HEK293 (cell line): ENCODE results near the gene PCID2.

Experiments used
- CTCF ChIA-PET: fragments of 350-600 bp; formaldehyde crosslinking; extraction: SDS; loops from one replicate; lab custom pipeline; 2021; ENCODE audit warnings: antibody characterized with exemption; lab: Yijun Ruan, JAX
- POLR2A ChIA-PET: fragments of 300-600 bp; formaldehyde crosslinking; extraction: SDS; loops from one replicate; lab custom pipeline; 2020; ENCODE audit warnings: antibody characterized with exemption, inconsistent platforms; lab: Yijun Ruan, JAX
- H3K27ac ChIP-seq: fragments of 200-500 bp; sonication (Bioruptor generic); 2 replicates; pipeline ENCODE4 v1.5.1; 2014; ENCODE audit warnings: low read depth, low read length, control low read depth, inconsistent platforms; ENCODE audit errors: extremely low read depth
- H3K36me3 ChIP-seq, 2 experiments: fragments of 200-500 bp in 1 of 2; sonication (Bioruptor generic) in 1 of 2; 1 replicate in 1 of 2; 2 replicates in 1 of 2; pipeline ENCODE4 v1.5.1; 2014 to 2017; ENCODE audit warnings: inconsistent platforms in 2 of 2, low read length in 2 of 2; ENCODE audit not compliant: control insufficient read depth in 2 of 2, insufficient read depth in 1 of 2
- H3K4me1 ChIP-seq: fragments of 200-500 bp; sonication (Bioruptor generic); 2 replicates; pipeline ENCODE4 v1.5.1; 2014; ENCODE audit warnings: mild to moderate bottlenecking, low read length, inconsistent platforms; ENCODE audit not compliant: control insufficient read depth, insufficient read depth
- H3K4me3 ChIP-seq: 2 replicates; pipeline ENCODE4 v1.5.1; 2011; ENCODE audit warnings: low read depth, mild to moderate bottlenecking, control low read depth, low read length, moderate library complexity
- H3K9me3 ChIP-seq: fragments of 200-500 bp; sonication (Bioruptor generic); 2 replicates; pipeline ENCODE4 v1.5.1; 2014; ENCODE audit warnings: low read depth, low read length, inconsistent platforms; ENCODE audit not compliant: control insufficient read depth, insufficient read depth
- AEBP2 ChIP-seq: fragments of 450-650 bp; formaldehyde crosslinking; IDR thresholded peaks from 2 replicates; pipeline ENCODE4 v1.5.1; 2016; ENCODE audit warnings: missing biosample characterization, missing genetic modification characterization, borderline replicate concordance
- BCL6B ChIP-seq: fragments of 450-650 bp; formaldehyde crosslinking; IDR thresholded peaks from 2 replicates; pipeline ENCODE4 v1.5.1; 2017; ENCODE audit warnings: missing biosample characterization, missing genetic modification characterization
- CTCF ChIP-seq: fragments of 450-650 bp; formaldehyde crosslinking; IDR thresholded peaks from 2 replicates; pipeline ENCODE4 v1.5.1; 2016; ENCODE audit warnings: missing biosample characterization, missing genetic modification characterization
- PRDM10 ChIP-seq: fragments of 450-650 bp; formaldehyde crosslinking; IDR thresholded peaks from 2 replicates; pipeline ENCODE4 v1.5.1; 2016; ENCODE audit warnings: missing biosample characterization, missing genetic modification characterization
- ZBTB10 ChIP-seq: fragments of 450-650 bp; formaldehyde crosslinking; IDR thresholded peaks from 2 replicates; pipeline ENCODE4 v1.5.1; 2016; ENCODE audit warnings: missing biosample characterization, missing genetic modification characterization
- ZNF148 ChIP-seq: fragments of 450-650 bp; formaldehyde crosslinking; IDR thresholded peaks from 2 replicates; pipeline ENCODE4 v1.5.0; 2017; ENCODE audit warnings: missing biosample characterization, missing genetic modification characterization, borderline replicate concordance
- ZNF18 ChIP-seq: fragments of 450-650 bp; formaldehyde crosslinking; IDR thresholded peaks from 2 replicates; pipeline ENCODE4 v1.5.1; 2016; ENCODE audit warnings: missing biosample characterization, missing genetic modification characterization
- ZNF274 ChIP-seq, 2 experiments: fragments of 200-500 bp in 1 of 2; fragments of 450-650 bp in 1 of 2; sonication (Bioruptor generic) in 1 of 2; formaldehyde crosslinking in 1 of 2; IDR thresholded peaks; 2 replicates each; pipeline versions ENCODE4 v1.5.1 to v1.6.1; 2014 to 2016; ENCODE audit warnings: borderline replicate concordance in 1 of 2, inconsistent platforms in 1 of 2, low read length in 1 of 2, missing biosample characterization in 1 of 2, missing genetic modification characterization in 1 of 2
- ZNF324 ChIP-seq: fragments of 450-650 bp; formaldehyde crosslinking; IDR thresholded peaks from 2 replicates; pipeline ENCODE4 v1.5.1; 2016; ENCODE audit warnings: missing biosample characterization, missing genetic modification characterization
- ZNF423 ChIP-seq: fragments of 450-650 bp; formaldehyde crosslinking; IDR thresholded peaks from 2 replicates; pipeline ENCODE4 v1.5.1; 2016; ENCODE audit warnings: missing biosample characterization, missing genetic modification characterization
- ZNF473 ChIP-seq: fragments of 450-650 bp; formaldehyde crosslinking; IDR thresholded peaks from 2 replicates; pipeline ENCODE4 v1.5.1; 2017; ENCODE audit warnings: missing biosample characterization, missing genetic modification characterization
- ZNF48 ChIP-seq: fragments of 450-650 bp; formaldehyde crosslinking; IDR thresholded peaks from 2 replicates; pipeline ENCODE4 v1.5.1; 2016; ENCODE audit warnings: missing biosample characterization, missing genetic modification characterization
- ZNF660 ChIP-seq: fragments of 450-650 bp; IDR thresholded peaks from 2 replicates; pipeline ENCODE4 v1.5.1; 2018; ENCODE audit warnings: missing biosample characterization, mild to moderate bottlenecking, missing genetic modification characterization
- ZNF747 ChIP-seq: fragments of 450-650 bp; formaldehyde crosslinking; IDR thresholded peaks from 2 replicates; pipeline ENCODE4 v1.5.1; 2016; ENCODE audit warnings: missing biosample characterization, missing genetic modification characterization
- ZNF785 ChIP-seq: fragments of 450-650 bp; formaldehyde crosslinking; IDR thresholded peaks from 2 replicates; pipeline ENCODE4 v1.5.1; 2016; ENCODE audit warnings: missing biosample characterization, missing genetic modification characterization
- ZNF792 ChIP-seq: fragments of 450-650 bp; formaldehyde crosslinking; IDR thresholded peaks from 2 replicates; pipeline ENCODE4 v1.5.1; 2016; ENCODE audit warnings: missing biosample characterization, missing genetic modification characterization

PCID2 gene

GRCh38 chr13:113223070-113223469 is 14.6 kb upstream of the PCID2 start:
- H3K27ac ChIP-seq: no peak overlapping the region
- ChIA-PET POLR2A (no interaction called here), CTCF (interaction anchor here (0.6 to 1.2 kb wide), 2 partner anchors 9 to 248 kb away, joined by 3 read pairs; no protein-coding TSS in a partner anchor)
- H3K9me3 ChIP-seq: no peaks in the 10 kb centered on the region
- H3K36me3 ChIP-seq: peaks cover 0 to 82% of the 10 kb centered on the region in 2 experiments; a peak in 2 of 3 replicates
- H3K4me3 ChIP-seq: no peak overlapping the region
- H3K4me1 ChIP-seq: no peaks in the 10 kb centered on the region
- no peak for TF ChIP-seq CTCF (tag by site-specific recombination)
- no peak for TF ChIP-seq BCL6B (tag by site-specific recombination)
- no peak for TF ChIP-seq ZNF473 (tag by site-specific recombination)
- no peak for TF ChIP-seq ZNF792 (tag by site-specific recombination)
- TF ChIP-seq, all 188 proteins: peak for 0

- ChIA-PET CTCF (no interaction called here), POLR2A (no interaction called here)
- Histone ChIP-seq H3K36me3 (peaks cover 0 to 67% of the 10 kb centered on the region in 2 experiments; a peak in 2 of 3 replicates), H3K4me3 (no peak overlapping the region), H3K27ac (no peak overlapping the region), H3K4me1 (peaks cover 6% of the 10 kb centered on the region; the same call in 1 of the 2 replicates), H3K9me3 (no peaks in the 10 kb centered on the region)
- no peak for TF ChIP-seq ZNF660 (tag by site-specific recombination)
- TF ChIP-seq ZNF48 (tag by site-specific recombination): no peak
- no peak for TF ChIP-seq PRDM10 (tag by site-specific recombination)
- no peak for TF ChIP-seq AEBP2 (tag by site-specific recombination)
- TF ChIP-seq ZNF148 (tag by site-specific recombination): no peak
- TF ChIP-seq ZNF274 (IDR thresholded peaks at IDR 0.05; ENCODE audit: low read length): no peak
- TF ChIP-seq ZNF274 (tag by site-specific recombination; IDR thresholded peaks at IDR 0.05; ENCODE audit: borderline replicate concordance): no peak
- no peak for TF ChIP-seq ZNF747 (tag by site-specific recombination)
- no peak for TF ChIP-seq ZNF18 (tag by site-specific recombination)
- TF ChIP-seq ZNF785 (tag by site-specific recombination): no peak
- no peak for TF ChIP-seq ZNF423 (tag by site-specific recombination)
- no peak for TF ChIP-seq ZNF324 (tag by site-specific recombination)
- no peak for TF ChIP-seq ZBTB10 (tag by site-specific recombination)
Measured at GRCh38 chr13:113220877-113221276, 12.4 kb upstream of the PCID2 start.
